ENCODE data around the gene SPAG16.

SPAG16 gene

GRCh38 chr2:214135966-214136365 lies 851.7 kb downstream of the SPAG16 start:
- TF ChIP-seq GATA2 (IDR thresholded peaks at IDR 0.05; ENCODE audit: low read depth, low read length) (no peak), GATA3 (IDR thresholded peaks at IDR 0.05; ENCODE audit: low read depth, low read length) (no peak)

GRCh38 chr2:214138779-214139178 lies 854.5 kb downstream of the SPAG16 start:
- TF ChIP-seq GATA3 (IDR thresholded peaks at IDR 0.05; ENCODE audit: low read depth, low read length) = no peak
- TF ChIP-seq GATA2 (IDR thresholded peaks at IDR 0.05; ENCODE audit: low read depth, low read length) = no peak

GRCh38 chr2:214139630-214140284 lies 855.5 kb downstream of the SPAG16 start:
- TF ChIP-seq GATA2 (IDR thresholded peaks at IDR 0.05; ENCODE audit: low read depth, low read length) (no peak), GATA3 (IDR thresholded peaks at IDR 0.05; ENCODE audit: low read depth, low read length) (no peak)

GRCh38 chr2:214156971-214157370 lies 872.7 kb downstream of the SPAG16 start:
- TF ChIP-seq GATA3 (IDR thresholded peaks at IDR 0.05; ENCODE audit: low read depth, low read length) = no peak
- no peak for TF ChIP-seq GATA2 (IDR thresholded peaks at IDR 0.05; ENCODE audit: low read depth, low read length)

GRCh38 chr2:214158851-214159250 lies 874.6 kb downstream of the SPAG16 start:
- no peak for TF ChIP-seq GATA2 (IDR thresholded peaks at IDR 0.05; ENCODE audit: low read depth, low read length)
- TF ChIP-seq GATA3 (IDR thresholded peaks at IDR 0.05; ENCODE audit: low read depth, low read length) = no peak

- TF ChIP-seq GATA2 (IDR thresholded peaks at IDR 0.05; ENCODE audit: low read depth, low read length) (no peak), GATA3 (IDR thresholded peaks at IDR 0.05; ENCODE audit: low read depth, low read length) (no peak)
These were observed 885.0 kb downstream of the SPAG16 start for GRCh38 chr2:214169281-214169680.

GRCh38 chr2:214169736-214170135 lies 885.5 kb downstream of the SPAG16 start:
- TF ChIP-seq GATA2 (IDR thresholded peaks at IDR 0.05; ENCODE audit: low read depth, low read length) (no peak), GATA3 (IDR thresholded peaks at IDR 0.05; ENCODE audit: low read depth, low read length) (no peak)

GRCh38 chr2:214174563-214174962 lies 890.3 kb downstream of the SPAG16 start:
- TF ChIP-seq GATA3 (IDR thresholded peaks at IDR 0.05; ENCODE audit: low read depth, low read length) (no peak), GATA2 (IDR thresholded peaks at IDR 0.05; ENCODE audit: low read depth, low read length) (no peak)

- TF ChIP-seq GATA3 (IDR thresholded peaks at IDR 0.05; ENCODE audit: low read depth, low read length) (no peak), GATA2 (IDR thresholded peaks at IDR 0.05; ENCODE audit: low read depth, low read length) (no peak)
These were observed 895.8 kb downstream of the SPAG16 start for GRCh38 chr2:214180071-214180470.

GRCh38 chr2:214180686-214181085 lies 896.4 kb downstream of the SPAG16 start:
- TF ChIP-seq GATA2 (IDR thresholded peaks at IDR 0.05; ENCODE audit: low read depth, low read length) (no peak), GATA3 (IDR thresholded peaks at IDR 0.05; ENCODE audit: low read depth, low read length) (no peak)

- peak; percentile 82 for TF ChIP-seq GATA3 (IDR thresholded peaks at IDR 0.05; ENCODE audit: low read depth, low read length)
- peak; percentile 66; the same call in 1 of the 2 replicates for TF ChIP-seq GATA2 (IDR thresholded peaks at IDR 0.05; ENCODE audit: low read depth, low read length)
These were observed 900.2 kb downstream of the SPAG16 start for GRCh38 chr2:214184461-214184860.

GRCh38 chr2:214185546-214185945 lies 901.3 kb downstream of the SPAG16 start:
- TF ChIP-seq GATA2 (IDR thresholded peaks at IDR 0.05; ENCODE audit: low read depth, low read length) (no peak), GATA3 (IDR thresholded peaks at IDR 0.05; ENCODE audit: low read depth, low read length) (no peak)

GRCh38 chr2:214192711-214193110 lies 908.4 kb downstream of the SPAG16 start:
- TF ChIP-seq GATA2 (IDR thresholded peaks at IDR 0.05; ENCODE audit: low read depth, low read length) (no peak), GATA3 (IDR thresholded peaks at IDR 0.05; ENCODE audit: low read depth, low read length) (no peak)

GRCh38 chr2:214193943-214194342 lies 909.7 kb downstream of the SPAG16 start:
- TF ChIP-seq GATA3 (IDR thresholded peaks at IDR 0.05; ENCODE audit: low read depth, low read length) = no peak
- TF ChIP-seq GATA2 (IDR thresholded peaks at IDR 0.05; ENCODE audit: low read depth, low read length) = no peak

GRCh38 chr2:214196260-214196659 lies 912.0 kb downstream of the SPAG16 start:
- TF ChIP-seq GATA2 (IDR thresholded peaks at IDR 0.05; ENCODE audit: low read depth, low read length) (no peak), GATA3 (IDR thresholded peaks at IDR 0.05; ENCODE audit: low read depth, low read length) (no peak)

GRCh38 chr2:214201892-214202291 lies 917.6 kb downstream of the SPAG16 start:
- no peak for TF ChIP-seq GATA2 (IDR thresholded peaks at IDR 0.05; ENCODE audit: low read depth, low read length)
- no peak for TF ChIP-seq GATA3 (IDR thresholded peaks at IDR 0.05; ENCODE audit: low read depth, low read length)

Data from SH-SY5Y (cell line).